GM21447 (cell line): Measurements from ENCODE around the gene MCAT.

Experiments used
- ATAC-seq: cut with Tn5 transposase; IDR thresholded peaks from one replicate; pipeline ENCODE4 v1.9.1; 2021; ENCODE audit not compliant: unreplicated experiment

The MCAT gene

GRCh38 chr22:43142880-43143562, at the start of gene MCAT:
Gene MCAT, minus strand, starts transcription at chr22:43143398. Its CDS starts 50 bp downstream, at chr22:43143348.
- ATAC-seq = peak; percentile 74

GRCh38 chr22:43191831-43192230, 48.6 kb upstream of the MCAT start:
- ATAC-seq = no peak

GRCh38 chr22:43188829-43189545, 45.8 kb upstream of the MCAT start:
- no peak for ATAC-seq

- peak; percentile 72 for ATAC-seq
Measured at GRCh38 chr22:43187171-43188099, 44.2 kb upstream of the MCAT start.

- no peak for ATAC-seq
Measured at GRCh38 chr22:43186272-43187170, 43.3 kb upstream of the MCAT start, which contains the start of gene TTLL12. Gene TTLL12, minus strand, starts transcription at chr22:43187134. Its CDS starts 65 bp downstream, at chr22:43187069.

- ATAC-seq = no peak
Measured at GRCh38 chr22:43185860-43186261, 42.7 kb upstream of the MCAT start.

GRCh38 chr22:43183496-43184277, 40.5 kb upstream of the MCAT start:
- no peak for ATAC-seq

GRCh38 chr22:43182726-43183125, 39.5 kb upstream of the MCAT start:
- no peak for ATAC-seq

GRCh38 chr22:43182118-43182517, 38.9 kb upstream of the MCAT start:
- ATAC-seq = no peak

- ATAC-seq = no peak
Measured at GRCh38 chr22:43181321-43182076, 38.3 kb upstream of the MCAT start.

- ATAC-seq = no peak
Measured at GRCh38 chr22:43180670-43181069, 37.5 kb upstream of the MCAT start.

GRCh38 chr22:43179911-43180195, 36.7 kb upstream of the MCAT start:
- no peak for ATAC-seq

GRCh38 chr22:43179146-43179910, 36.1 kb upstream of the MCAT start:
- no peak for ATAC-seq

GRCh38 chr22:43177479-43177878, 34.3 kb upstream of the MCAT start:
- ATAC-seq = no peak

GRCh38 chr22:43176090-43176489, 32.9 kb upstream of the MCAT start:
- ATAC-seq = no peak

- ATAC-seq = no peak
Measured at GRCh38 chr22:43174941-43175531, 31.8 kb upstream of the MCAT start.

GRCh38 chr22:43173976-43174720, 30.9 kb upstream of the MCAT start:
- ATAC-seq = no peak
